Ascending aorta (tissue), 2 donors: Measurements from ENCODE around the gene C11orf87. TPM values are rescaled to one million over a fixed set of nuclear protein-coding genes. Genes with fewer than 3 reads are reported as not detected.

Experiments
- DNase-seq, 2 donors: peaks; one replicate each; pipeline ENCODE4 v3.0.0-alpha.2; 2019; ENCODE audit warnings: low spot score in 2 of 2
- H3K27ac ChIP-seq, 2 donors: fragments of 200-600 bp; sonication (generic); one replicate each; pipeline ENCODE4 v1.5.1; 2016 to 2017; ENCODE audit warnings: mild to moderate bottlenecking in 1 of 2
- H3K27me3 ChIP-seq: fragments of 200-600 bp; sonication (generic); one replicate; pipeline ENCODE4 v1.5.1; 2017
- H3K36me3 ChIP-seq, 2 donors: fragments of 200-600 bp; sonication (generic); one replicate each; pipeline ENCODE4 v1.5.1; 2016
- H3K4me1 ChIP-seq, 2 donors: fragments of 200-600 bp; sonication (generic); one replicate each; pipeline ENCODE4 v1.5.1; 2016 to 2017; ENCODE audit warnings: mild to moderate bottlenecking in 1 of 2
- H3K4me3 ChIP-seq, 2 donors: fragments of 200-600 bp; sonication (generic); one replicate each; pipeline ENCODE4 v1.5.1; 2016 to 2017; ENCODE audit warnings: mild to moderate bottlenecking in 1 of 2
- H3K9me3 ChIP-seq, 2 donors: fragments of 200-600 bp; sonication (generic); one replicate each; pipeline ENCODE4 v1.5.1; 2016
- CTCF ChIP-seq, 3 experiments: fragments of 200-600 bp in 2 of 3; fragments of 450-650 bp in 1 of 3; sonication (generic) in 2 of 3; IDR thresholded peaks; one replicate each; pipeline ENCODE4 v1.5.1; 2016 to 2019; ENCODE audit warnings: antibody characterized with exemption in 3 of 3, mild to moderate bottlenecking in 1 of 3, moderate library complexity in 1 of 3
- intact Hi-C: fragments of 100-400 bp; cut with DNase I; formaldehyde crosslinking; loops from one replicate; pipeline ENCODE4 v1.15.1; 2023
- total RNA-seq: library from RNA; depleted of rRNA; stranded (reverse); fragments of >200 nt; gene quantifications from one replicate; pipeline ENCODE4 v1.1.0, GENCODE V29; 2016

C11orf87 gene
- total RNA-seq, 1 donor from 2014 or later, result not detected

- Histone ChIP-seq H3K27ac (no peak overlapping the region), H3K4me1 (no peaks in the 10 kb centered on the region), H3K4me3 (no peak overlapping the region), H3K27me3 (no peaks in the 10 kb centered on the region), H3K9me3 (no peaks in the 10 kb centered on the region), H3K36me3 (no peaks in the 10 kb centered on the region)
- no peak for DNase-seq
- intact Hi-C loops, result no loop called here
- no peak for TF ChIP-seq CTCF (IDR thresholded peaks at IDR 0.05)
Measured at GRCh38 chr11:109383306-109383705, 38.7 kb upstream of the C11orf87 start.

- no peaks in the 10 kb centered on the region for H3K4me1 ChIP-seq
- H3K27ac ChIP-seq, result no peak overlapping the region
- intact Hi-C loops, result no loop called here
- no peak overlapping the region for H3K4me3 ChIP-seq
- DNase-seq, result no peak
- no peaks in the 10 kb centered on the region for H3K36me3 ChIP-seq
- no peak for TF ChIP-seq CTCF (IDR thresholded peaks at IDR 0.05)
- no peaks in the 10 kb centered on the region for H3K27me3 ChIP-seq
- H3K9me3 ChIP-seq, result no peaks in the 10 kb centered on the region
Measured at GRCh38 chr11:109384873-109385272, 37.1 kb upstream of the C11orf87 start.

GRCh38 chr11:109388982-109389381 lies 33.0 kb upstream of the C11orf87 start:
- H3K4me1 ChIP-seq, result no peaks in the 10 kb centered on the region
- DNase-seq, result no peak
- H3K27ac ChIP-seq, result no peak overlapping the region
- no peak for TF ChIP-seq CTCF (IDR thresholded peaks at IDR 0.05)
- intact Hi-C loops, result no loop called here
- H3K36me3 ChIP-seq, result no peaks in the 10 kb centered on the region
- H3K9me3 ChIP-seq, result no peaks in the 10 kb centered on the region
- H3K4me3 ChIP-seq, result no peak overlapping the region
- H3K27me3 ChIP-seq, result no peaks in the 10 kb centered on the region

- TF ChIP-seq CTCF (IDR thresholded peaks at IDR 0.05), result no peak
- Histone ChIP-seq H3K4me3 (no peak overlapping the region), H3K27ac (no peak overlapping the region), H3K36me3 (no peaks in the 10 kb centered on the region), H3K9me3 (no peaks in the 10 kb centered on the region), H3K4me1 (no peaks in the 10 kb centered on the region), H3K27me3 (no peaks in the 10 kb centered on the region)
- no peak for DNase-seq
- intact Hi-C loops, result no loop called here
Measured at GRCh38 chr11:109390752-109391151, 31.2 kb upstream of the C11orf87 start.

GRCh38 chr11:109401545-109401944 lies 20.4 kb upstream of the C11orf87 start:
- no peaks in the 10 kb centered on the region for H3K27me3 ChIP-seq
- no peaks in the 10 kb centered on the region for H3K9me3 ChIP-seq
- no peak for DNase-seq
- no peaks in the 10 kb centered on the region for H3K36me3 ChIP-seq
- H3K4me3 ChIP-seq, result no peak overlapping the region
- TF ChIP-seq CTCF (IDR thresholded peaks at IDR 0.05), result no peak
- intact Hi-C loops, result no loop called here
- no peaks in the 10 kb centered on the region for H3K4me1 ChIP-seq
- H3K27ac ChIP-seq, result no peak overlapping the region

GRCh38 chr11:109405671-109406070 lies 16.3 kb upstream of the C11orf87 start:
- intact Hi-C loops, result no loop called here
- no peaks in the 10 kb centered on the region for H3K36me3 ChIP-seq
- no peak overlapping the region for H3K27ac ChIP-seq
- TF ChIP-seq CTCF (IDR thresholded peaks at IDR 0.05), result no peak
- no peaks in the 10 kb centered on the region for H3K9me3 ChIP-seq
- H3K4me3 ChIP-seq, result no peak overlapping the region
- no peaks in the 10 kb centered on the region for H3K4me1 ChIP-seq
- no peaks in the 10 kb centered on the region for H3K27me3 ChIP-seq
- DNase-seq, result no peak
